Measurements from ENCODE around the gene TMEM92. TPM values are rescaled to one million over a fixed set of nuclear protein-coding genes. Genes with fewer than 3 reads are reported as not detected.

Gene TMEM92
- polyA plus RNA-seq, 3 donors from 2014 or later = not detected

GRCh38 chr17:50326831-50327364 lies 52.6 kb downstream of the TMEM92 start:
- peaks cover 1 to 4% (median 3%) of the 10 kb centered on the region in 3 donors for H3K27me3 Mint-ChIP-seq (ENCODE audit: low read depth in 3 of 3)
- H3K9me3 Mint-ChIP-seq = no peaks in the 10 kb centered on the region
- no peak for DNase-seq
- peaks cover 0 to under 1% (median 0%) of the 10 kb centered on the region in 3 donors for H3K36me3 Mint-ChIP-seq
- H3K4me3 Mint-ChIP-seq = no peak overlapping the region
- H3K27ac Mint-ChIP-seq = no peak overlapping the region
- no peaks in the 10 kb centered on the region for H3K4me1 Mint-ChIP-seq

GRCh38 chr17:50328363-50329325 lies 54.4 kb downstream of the TMEM92 start:
- Mint-ChIP-seq H3K4me1 (peaks cover 1 to 3% of the 10 kb centered on the region in 2 donors), H3K36me3 (peaks cover 0 to 3% (median 0%) of the 10 kb centered on the region in 3 donors), H3K9me3 (no peaks in the 10 kb centered on the region), H3K27me3 (ENCODE audit: low read depth in 3 of 3) (peaks cover 4 to 5% (median 4%) of the 10 kb centered on the region in 3 donors), H3K27ac (no peak overlapping the region), H3K4me3 (no peak overlapping the region)
- no peak for DNase-seq

GRCh38 chr17:50329716-50330115 lies 55.5 kb downstream of the TMEM92 start:
- Mint-ChIP-seq H3K4me3 (no peak overlapping the region), H3K27me3 (ENCODE audit: low read depth in 3 of 3) (peaks cover 4 to 6% (median 4%) of the 10 kb centered on the region in 3 donors), H3K4me1 (peaks cover 3 to 10% of the 10 kb centered on the region in 2 donors), H3K9me3 (no peaks in the 10 kb centered on the region), H3K36me3 (peaks cover 0 to 3% (median 0%) of the 10 kb centered on the region in 3 donors), H3K27ac (no peak overlapping the region)
- DNase-seq = no peak

GRCh38 chr17:50330151-50330775 lies 56.0 kb downstream of the TMEM92 start:
- no peak overlapping the region for H3K4me3 Mint-ChIP-seq
- no peak overlapping the region for H3K27ac Mint-ChIP-seq
- no peak for DNase-seq
- H3K27me3 Mint-ChIP-seq (ENCODE audit: low read depth in 3 of 3) = peaks cover 4 to 6% (median 4%) of the 10 kb centered on the region in 3 donors
- peaks cover 0 to 3% (median 0%) of the 10 kb centered on the region in 3 donors for H3K36me3 Mint-ChIP-seq
- H3K9me3 Mint-ChIP-seq = no peaks in the 10 kb centered on the region
- H3K4me1 Mint-ChIP-seq = peaks cover 3 to 10% of the 10 kb centered on the region in 2 donors

Other genes with a start within 250 kb of the TMEM92 start
- gene ITGA3, start 218.4 kb upstream of the TMEM92 start, polyA plus RNA-seq = 1 to 10 TPM in 1 of 3 donors, under 1 TPM in 1, not detected in 1; 0.54 to 1.1 TPM
- 10 to 100 TPM; 36.5 to 54.5 (median 43.8) TPM for gene PDK2, start 179.1 kb upstream of the TMEM92 start, polyA plus RNA-seq
- gene SAMD14, start 144.3 kb upstream of the TMEM92 start, polyA plus RNA-seq = 1 to 10 TPM in 1 of 3 donors, not detected in 2; 1.2 TPM
- gene PPP1R9B, start 123.8 kb upstream of the TMEM92 start, polyA plus RNA-seq = 1 to 10 TPM in 1 of 3 donors, under 1 TPM in 2; 0.25 to 2.0 (median 0.66) TPM
- not detected for gene SGCA, start 108.5 kb upstream of the TMEM92 start, polyA plus RNA-seq
- gene COL1A1, start 72.8 kb upstream of the TMEM92 start, polyA plus RNA-seq = not detected
- gene XYLT2, start 71.7 kb downstream of the TMEM92 start, polyA plus RNA-seq = 10 to 100 TPM in 1 of 3 donors, 1 to 10 TPM in 2; 6.8 to 17.4 (median 7.1) TPM
- 10 to 100 TPM; 47.8 to 69.1 (median 49.4) TPM for gene MRPL27, start 98.7 kb downstream of the TMEM92 start, polyA plus RNA-seq
- gene EME1, start 98.8 kb downstream of the TMEM92 start, polyA plus RNA-seq = under 1 TPM in 2 of 3 donors, not detected in 1; 0.47 to 0.85 TPM
- 10 to 100 TPM; 16.8 to 30.3 (median 23.9) TPM for gene LRRC59, start 123.1 kb downstream of the TMEM92 start, polyA plus RNA-seq
- gene ACSF2, start 151.8 kb downstream of the TMEM92 start, polyA plus RNA-seq = 10 to 100 TPM in 1 of 3 donors, 1 to 10 TPM in 2; 4.8 to 11.1 (median 5.4) TPM
- not detected for gene CHAD, start 194.4 kb downstream of the TMEM92 start, polyA plus RNA-seq
- 10 to 100 TPM; 50.5 to 54.2 (median 54.1) TPM for gene RSAD1, start 204.4 kb downstream of the TMEM92 start, polyA plus RNA-seq
- under 1 TPM in 1 of 3 donors, not detected in 2; 1.00 TPM for gene MYCBPAP, start 234.0 kb downstream of the TMEM92 start, polyA plus RNA-seq